Stimulated activated CD4-positive, alpha-beta T cell treated with anti-CD3 and anti-CD28 coated beads, Interleukin-12 subunit alpha, Interleukin-12 subunit beta, amount 100 ng/mL, for 4 hours (primary cell): ENCODE measurements around the gene FASTK.

ENCODE experiments used
- DNase-seq: peaks from one replicate; pipeline ENCODE4 v3.0.0-alpha.2; 2020

The FASTK gene

GRCh38 chr7:151080067-151080521, 515 bp downstream of the FASTK start:
- peak; percentile 36 for DNase-seq

- no peak for DNase-seq
Measured at GRCh38 chr7:151079199-151079910, 1.3 kb downstream of the FASTK start.

- DNase-seq, result no peak
Measured at GRCh38 chr7:151078233-151079040, 2.2 kb downstream of the FASTK start.

GRCh38 chr7:151077705-151078232, 2.8 kb downstream of the FASTK start:
- no peak for DNase-seq

- no peak for DNase-seq
Measured at GRCh38 chr7:151076863-151077704, 3.5 kb downstream of the FASTK start.

- DNase-seq, result no peak
Measured at GRCh38 chr7:151075978-151076426, 4.6 kb downstream of the FASTK start.

- DNase-seq, result no peak
Measured at GRCh38 chr7:151075662-151075971, 5.0 kb downstream of the FASTK start.

GRCh38 chr7:151074817-151075661, 5.6 kb downstream of the FASTK start:
- no peak for DNase-seq

- DNase-seq, result no peak
Measured at GRCh38 chr7:151073990-151074389, 6.6 kb downstream of the FASTK start.

GRCh38 chr7:151071032-151071866, 9.4 kb downstream of the FASTK start:
- no peak for DNase-seq

GRCh38 chr7:151070574-151070960, 10.0 kb downstream of the FASTK start:
- no peak for DNase-seq

GRCh38 chr7:151069841-151070573, 10.6 kb downstream of the FASTK start:
- DNase-seq, result no peak

- DNase-seq, result no peak
Measured at GRCh38 chr7:151068069-151068773, 12.4 kb downstream of the FASTK start.

GRCh38 chr7:151066273-151066974, 14.2 kb downstream of the FASTK start:
- DNase-seq, result no peak

GRCh38 chr7:151065516-151065915, 15.1 kb downstream of the FASTK start:
- DNase-seq, result no peak

- no peak for DNase-seq
Measured at GRCh38 chr7:151064993-151065392, 15.6 kb downstream of the FASTK start.

- DNase-seq, result no peak
Measured at GRCh38 chr7:151064454-151064853, 16.2 kb downstream of the FASTK start.

GRCh38 chr7:151063212-151063561, 17.4 kb downstream of the FASTK start:
- DNase-seq, result no peak
